ENCODE data around the gene ABCB1.
"Not testable (repeated sequence)": the region's sequence is repeated elsewhere in the genome, so short reads cannot be mapped to it uniquely, and the experiment has no call there.

The ABCB1 gene

GRCh38 chr7:87574630-87575029, 26.1 kb downstream of the ABCB1 start:
- peak; percentile 86 for DNase-seq

- DNase-seq = not testable (repeated sequence)
These were observed 28.2 kb downstream of the ABCB1 start for GRCh38 chr7:87572513-87572912.

- no peak for DNase-seq
These were observed 30.5 kb downstream of the ABCB1 start for GRCh38 chr7:87570178-87570577.

- no peak for DNase-seq
These were observed 33.6 kb downstream of the ABCB1 start for GRCh38 chr7:87567052-87567451.

GRCh38 chr7:87566311-87566900, 34.3 kb downstream of the ABCB1 start:
- DNase-seq = no peak

- DNase-seq = no peak
These were observed 34.8 kb downstream of the ABCB1 start for GRCh38 chr7:87565877-87566276.

GRCh38 chr7:87564296-87564963, 36.3 kb downstream of the ABCB1 start:
- DNase-seq = peak; percentile 72

GRCh38 chr7:87561702-87562101, 39.0 kb downstream of the ABCB1 start:
- no peak for DNase-seq

GRCh38 chr7:87561102-87561501, 39.6 kb downstream of the ABCB1 start:
- DNase-seq = no peak

- no peak for DNase-seq
These were observed 48.3 kb downstream of the ABCB1 start for GRCh38 chr7:87552351-87552900.

GRCh38 chr7:87548123-87548919, 52.4 kb downstream of the ABCB1 start:
- DNase-seq = no peak

- no peak for DNase-seq
These were observed 54.9 kb downstream of the ABCB1 start for GRCh38 chr7:87545760-87546159.

- no peak for DNase-seq
These were observed 57.1 kb downstream of the ABCB1 start for GRCh38 chr7:87543623-87544022.

GRCh38 chr7:87541648-87542047, 59.0 kb downstream of the ABCB1 start:
- DNase-seq = peak; percentile 21

- no peak for DNase-seq
These were observed 62.6 kb downstream of the ABCB1 start for GRCh38 chr7:87538052-87538451.

- DNase-seq = no peak
These were observed 66.6 kb downstream of the ABCB1 start for GRCh38 chr7:87534072-87534471.

GRCh38 chr7:87530126-87530525, 70.6 kb downstream of the ABCB1 start:
- DNase-seq = peak; percentile 55

GRCh38 chr7:87528730-87529129, 72.0 kb downstream of the ABCB1 start:
- no peak for DNase-seq

- no peak for DNase-seq
These were observed 81.9 kb downstream of the ABCB1 start for GRCh38 chr7:87518735-87519134.

GRCh38 chr7:87517891-87518290, 82.8 kb downstream of the ABCB1 start:
- no peak for DNase-seq

- peak; percentile 73 for DNase-seq
These were observed 83.4 kb downstream of the ABCB1 start for GRCh38 chr7:87517136-87517815.

- DNase-seq = no peak
These were observed 86.8 kb downstream of the ABCB1 start for GRCh38 chr7:87513735-87514335.

- no peak for DNase-seq
These were observed 87.8 kb downstream of the ABCB1 start for GRCh38 chr7:87512906-87513305.
